K562 (cell line): ENCODE results near the gene EIF4E1B. TPM values are rescaled to one million over a fixed set of nuclear protein-coding genes. Genes with fewer than 3 reads are reported as not detected.

Experiments used
- ATAC-seq: fragments of 200-7000 bp; cut with Tn5 transposase; 3 replicates; pipeline ENCODE4 v1.9.1; 2020; ENCODE audit warnings: moderate library complexity
- BruUV-seq: library from RNA; stranded (reverse); fragments of 400-500 nt; replicated peaks from 2 replicates; lab custom pipeline; 2021; lab: Mats Ljungman, UMichigan
- CTCF ChIA-PET: fragments of 300-600 bp; formaldehyde crosslinking; extraction: SDS; loops from one replicate; lab custom pipeline; 2021; ENCODE audit warnings: low intra/inter-chr PET ratio; lab: Yijun Ruan, JAX
- POLR2A ChIA-PET: fragments of 300-600, 350-650 bp; sonication (Branson Sonifier 250); formaldehyde crosslinking; extraction: SDS; loops from one replicate; lab custom pipeline; 2021; ENCODE audit warnings: antibody characterized with exemption, inconsistent platforms; lab: Yijun Ruan, JAX
- DNase-seq, 4 experiments: peaks; one replicate each; pipeline versions ENCODE4 v3.0.0 to v3.0.0-alpha.2; 2011 to 2018; ENCODE audit warnings: low spot score in 3 of 4, mixed read lengths in 3 of 4; ENCODE audit errors: extremely low read depth in 1 of 4
- FAIRE-seq: peaks from 2 replicates; lab custom pipeline; 2011; peaks lifted over from hg19 to GRCh38; lab: Jason Lieb, UNC
- H2AFZ ChIP-seq: 2 replicates; pipeline ENCODE4 v1.6.0; 2011; ENCODE audit warnings: low read depth, low read length, control low read depth, inconsistent platforms
- H3K27ac ChIP-seq: fragments of 200-600 bp; 3 replicates; pipeline ENCODE4 v1.8.0; 2011; ENCODE audit warnings: low read depth, mild to moderate bottlenecking, control low read depth, inconsistent platforms, low read length, moderate library complexity, mixed read lengths; ENCODE audit errors: extremely low read depth
- H3K27me3 ChIP-seq, 2 experiments: fragments of 300-600 bp in 1 of 2; 2 replicates in 1 of 2; 3 replicates in 1 of 2; pipeline versions ENCODE4 v1.6.0 to v1.8.0; 2011; ENCODE audit warnings: inconsistent platforms in 2 of 2, low read length in 2 of 2, mild to moderate bottlenecking in 1 of 2, mixed read lengths in 1 of 2, moderate library complexity in 1 of 2; ENCODE audit not compliant: control insufficient read depth in 2 of 2, insufficient read depth in 2 of 2
- H3K36me3 ChIP-seq: fragments of 300-600 bp; 3 replicates; pipeline ENCODE4 v1.8.0; 2011; ENCODE audit warnings: mild to moderate bottlenecking, low read length, inconsistent platforms; ENCODE audit not compliant: control insufficient read depth, insufficient read depth
- H3K4me1 ChIP-seq, 2 experiments: fragments of 200-600 bp in 1 of 2; replicated peaks in 1 of 2; 2 replicates in 1 of 2; 3 replicates in 1 of 2; pipeline versions ENCODE4 v1.5.1 to v1.8.0; 2011; ENCODE audit warnings: inconsistent platforms in 2 of 2, low read length in 2 of 2, mild to moderate bottlenecking in 1 of 2, mixed read lengths in 1 of 2, moderate library complexity in 1 of 2; ENCODE audit not compliant: control insufficient read depth in 2 of 2, insufficient read depth in 2 of 2
- H3K4me2 ChIP-seq: 2 replicates; pipeline ENCODE4 v1.6.1; 2011; ENCODE audit warnings: low read length, control low read depth, inconsistent platforms, mixed read lengths; ENCODE audit not compliant: insufficient read depth
- H3K4me3 ChIP-seq: fragments of 200-600 bp; sonication (generic), shearing (Covaris generic); 2 replicates; pipeline ENCODE4 v1.5.1; 2016; ENCODE audit warnings: control low read depth, inconsistent platforms
- H3K79me2 ChIP-seq: fragments of 200-600 bp; 3 replicates; pipeline ENCODE4 v1.8.0; 2011; ENCODE audit warnings: low read length, inconsistent platforms; ENCODE audit not compliant: control insufficient read depth, insufficient read depth
- H3K9ac ChIP-seq, 2 experiments: 2 replicates each; pipeline versions ENCODE4 v1.6.0 to v1.6.1; 2011; ENCODE audit warnings: low read depth in 2 of 2, low read length in 2 of 2, control low read depth in 1 of 2, inconsistent platforms in 1 of 2, mild to moderate bottlenecking in 1 of 2, mixed read lengths in 1 of 2; ENCODE audit not compliant: insufficient read depth in 1 of 2
- H3K9me1 ChIP-seq: one replicate; pipeline ENCODE4 v1.6.0; 2011; ENCODE audit warnings: inconsistent platforms, mild to moderate bottlenecking, low read length, moderate library complexity; ENCODE audit not compliant: control insufficient read depth, insufficient read depth
- H3K9me3 ChIP-seq: replicated peaks from 2 replicates; pipeline ENCODE4 v1.5.1; 2011; ENCODE audit warnings: low read depth, low read length, inconsistent platforms; ENCODE audit not compliant: control insufficient read depth, insufficient read depth
- H4K20me1 ChIP-seq: replicated peaks from 2 replicates; pipeline ENCODE4 v1.6.1; 2011; ENCODE audit warnings: low read length, inconsistent platforms, mixed read lengths; ENCODE audit not compliant: control insufficient read depth, insufficient read depth
- CAMTA2 ChIP-seq: fragments of 250-450 bp; sonication (Bioruptor Pico); conservative IDR thresholded peaks from 2 replicates; pipeline ENCODE4 v1.5.1; 2022
- CBFA2T3 ChIP-seq: fragments of 450-650 bp; IDR thresholded peaks from 2 replicates; pipeline ENCODE4 v1.6.1; 2017
- CBX3 ChIP-seq, 2 experiments: IDR thresholded peaks; 1 replicate in 1 of 2; 2 replicates in 1 of 2; pipeline ENCODE4 v1.6.1; 2012; ENCODE audit warnings: inconsistent platforms in 2 of 2, low read length in 2 of 2, borderline replicate concordance in 1 of 2, control low read depth in 1 of 2
- CTBP1 ChIP-seq: fragments of 450-650 bp; IDR thresholded peaks from 2 replicates; pipeline ENCODE4 v1.6.1; 2016; ENCODE audit warnings: borderline replicate concordance
- ETV5 ChIP-seq: sonication (generic); formaldehyde crosslinking; IDR thresholded peaks from 2 replicates; pipeline ENCODE4 v1.4.0; 2020; ENCODE audit warnings: low read depth, mild to moderate bottlenecking, missing genetic modification reagents
- NONO ChIP-seq, 2 experiments: fragments of 200-400 bp in 1 of 2; fragments of 450-650 bp in 1 of 2; formaldehyde crosslinking in 1 of 2; IDR thresholded peaks; 2 replicates each; pipeline ENCODE4 v1.6.1; 2017; ENCODE audit warnings: low read depth in 2 of 2, mild to moderate bottlenecking in 2 of 2, moderate library complexity in 2 of 2, low read length in 1 of 2
- SRSF1 ChIP-seq: fragments of 200-400 bp; formaldehyde crosslinking; IDR thresholded peaks from 2 replicates; pipeline ENCODE4 v1.6.1; 2017; ENCODE audit warnings: mild to moderate bottlenecking, low read depth, low read length, moderate library complexity
- ZNF280B ChIP-seq: fragments of 250-450 bp; sonication (Bioruptor Pico); IDR thresholded peaks from 2 replicates; pipeline ENCODE4 v1.5.1; 2021; ENCODE audit warnings: mild to moderate bottlenecking
- WGBS: fragments of 100-300 bp; shearing (Covaris generic); methylation state at CpG from one replicate; pipeline ENCODE4 v1.1.6; 2016; ENCODE audit warnings: low coverage, mixed read lengths; ENCODE audit not compliant: insufficient coverage; ENCODE audit errors: missing lambda C conversion rate; 5-methylcytosine and 5-hydroxymethylcytosine counted together
- in situ Hi-C: fragments of 300-500 bp; cut with MboI; formaldehyde crosslinking; loops from 4 replicates; pipeline ENCODE4 v1.15.0; 2018; ENCODE audit warnings: inconsistent platforms, mixed read lengths
- intact Hi-C: fragments of 100-400 bp; cut with micrococcal nuclease; formaldehyde crosslinking; loops from 2 replicates; pipeline ENCODE4 v1.14.2; 2022
- polyA plus RNA-seq, 8 experiments: library from polyadenylated mRNA; depleted of rRNA in 4 of 8; stranded (reverse) in 5 of 8; unstranded in 3 of 8; fragments of >200 nt; fragmentation: Nextera tagmentation in 2 of 8; fragmentation: Illumina TruSeq in 1 of 8; extraction: Ambion mirVana in 2 of 8; extraction: Trizol in 1 of 8; gene quantifications; 2 replicates each; pipeline versions ENCODE4 v1.2.1 to v1.2.3, GENCODE V29; 2011 to 2014; ENCODE audit warnings: inconsistent platforms in 1 of 8, missing spikeins in 1 of 8
- total RNA-seq, 7 experiments: library from RNA; depleted of rRNA in 6 of 7; stranded (reverse); fragments of >200 nt in 6 of 7; fragmentation: Illumina TruSeq in 2 of 7; extraction: Trizol in 2 of 7; gene quantifications; 2 replicates each; pipeline versions ENCODE4 v1.2.1 to v1.2.3, GENCODE V29; 2011 to 2021; ENCODE audit warnings: low replicate concordance in 1 of 7

EIF4E1B gene
- total and polyA plus RNA-seq, 9 of the 15 experiments (the other 6 are each of a cell fraction or from before 2014, with no cell fraction given): not detected

DNA sequence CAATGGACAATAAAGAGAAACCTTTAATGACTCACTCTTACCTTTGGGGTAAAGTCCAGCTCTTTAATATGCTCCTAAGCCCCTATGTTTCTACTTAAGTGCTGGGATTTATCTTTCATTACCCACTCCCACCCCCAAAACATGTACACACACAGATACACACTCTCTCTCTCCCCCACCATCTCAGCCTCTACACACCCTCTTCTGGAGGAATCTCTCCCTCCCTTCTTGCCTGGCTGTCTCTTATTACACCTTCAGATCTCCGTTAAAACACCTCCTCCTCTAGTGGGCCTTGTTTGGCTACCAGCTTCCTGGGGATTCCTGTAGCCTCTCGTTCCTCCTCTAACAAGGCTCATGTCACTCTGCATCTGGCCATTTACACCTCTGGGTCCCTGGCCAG is 27.4 kb upstream of the EIF4E1B start:
- BruUV-seq: no TSS peak

More for the DNA sequence above, 27.4 kb upstream of the EIF4E1B start:
- Histone ChIP-seq H3K4me1 (peaks cover 13 to 18% of the 10 kb centered on the region in 2 experiments; a peak in 4 of 5 replicates), H3K27me3 (no peaks in the 10 kb centered on the region), H3K4me2 (no peak overlapping the region), H3K27ac (no peak overlapping the region), H3K9me3 (no peaks in the 10 kb centered on the region), H3K36me3 (peaks cover 9% of the 10 kb centered on the region; the same call in 2 of the 3 replicates), H3K9ac (no peak overlapping the region; a peak in 1 of 4 replicates), H3K4me3 (no peak overlapping the region), H2AFZ (no peak overlapping the region), H3K9me1 (no peaks in the 10 kb centered on the region), H4K20me1 (peaks cover 15% of the 10 kb centered on the region), H3K79me2 (no peaks in the 10 kb centered on the region)
- ATAC-seq: peak; percentile 64
- intact Hi-C loops (no loop called here), in situ Hi-C loops (no loop called here)
- TF ChIP-seq CTBP1: no peak
- no peak for TF ChIP-seq CBX3 (IDR thresholded peaks at IDR 0.05; ENCODE audit: borderline replicate concordance in 1 of 2, low read length in 2 of 2)
- no peak for TF ChIP-seq ZNF280B (CRISPR knock-in tag)
- TF ChIP-seq ETV5 (CRISPR knock-in tag): no peak
- no peak for TF ChIP-seq SRSF1
- TF ChIP-seq CBFA2T3: 0 out of 2 replicates have a peak, but pooled peaks have one; percentile 5
- no peak for TF ChIP-seq NONO (IDR thresholded peaks at IDR 0.05; ENCODE audit: low read depth in 2 of 2, low read length in 1 of 2)
- TF ChIP-seq CAMTA2 (CRISPR knock-in tag): no peak
- ChIA-PET POLR2A (interaction anchor here (0.5 to 0.8 kb wide), 2 partner anchors 19 to 254 kb away, joined by 3 to 4 read pairs; no protein-coding TSS in a partner anchor), CTCF (no interaction called here)
- 5% methylated on average over 2 of the region's 2 CpGs for WGBS
- no peak for DNase-seq
- no peak for FAIRE-seq
